ENCODE data around the gene PINLYP. TPM values are rescaled to one million over a fixed set of nuclear protein-coding genes. Genes with fewer than 3 reads are reported as not detected.

The PINLYP gene
- 10 to 100 TPM in 3 of 4 donors, 1 to 10 TPM in 1; 4.7 to 22.1 (median 10.9) TPM for total RNA-seq

DNA sequence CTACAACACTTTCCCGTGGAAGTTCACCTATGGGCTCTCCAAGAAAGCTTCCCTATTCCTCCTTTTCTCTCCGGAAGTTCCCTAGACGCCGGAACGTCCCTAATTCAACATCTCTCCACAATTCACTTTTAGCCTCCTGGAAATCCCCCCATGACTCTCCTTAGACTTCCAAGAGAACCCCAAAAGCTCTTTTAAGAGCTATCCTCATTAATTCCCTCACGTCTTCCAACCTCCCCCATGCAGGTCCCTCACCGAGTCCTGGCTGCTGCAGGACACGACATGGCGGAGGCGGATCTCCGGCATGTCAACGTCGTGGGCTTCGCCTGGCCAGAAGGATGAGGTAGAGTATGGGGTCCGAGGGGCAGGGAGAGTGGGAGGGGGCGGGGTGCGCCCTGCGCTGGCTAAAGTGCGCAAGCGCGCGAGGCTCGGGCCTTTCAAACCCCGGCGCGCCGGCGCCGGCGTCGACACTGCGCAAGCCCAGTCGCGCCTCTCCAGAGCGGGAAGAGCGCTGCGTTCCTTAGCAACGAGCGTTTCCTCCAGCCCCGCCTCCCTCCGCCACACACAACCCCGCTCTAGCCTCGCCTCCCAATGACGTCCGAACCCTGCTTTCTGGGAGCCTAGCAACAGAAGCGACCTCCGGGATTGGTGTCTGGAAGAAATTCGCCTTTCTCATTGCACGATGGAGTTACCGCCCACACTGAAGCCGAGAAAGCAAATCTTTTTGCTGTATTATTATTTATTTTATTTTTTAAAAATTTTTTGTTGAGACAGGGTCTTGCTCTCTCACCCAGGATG, at the start of gene PINLYP, which contains the start of gene XRCC1:
PINLYP (plus strand) TSS at position 646 of the 795 bp plus-strand sequence. CDS start 1,391 bp downstream, outside the sequence.
XRCC1 (minus strand) TSS at position 372 of the 795 bp plus-strand sequence; CDS start at position 303, 69 bp downstream.
- Histone ChIP-seq H3K27ac (peak within 1 kb of the TSS; percentile 80), H3K4me3 (peak within 1 kb of the TSS; percentile 88), H3K9me3 (no peaks in the 10 kb centered on the region), H3K27me3 (no peaks in the 10 kb centered on the region), H3K4me1 (peaks cover 22% of the 10 kb centered on the region), H3K36me3 (peaks cover 9% of the 10 kb centered on the region)
- TF ChIP-seq EP300 (IDR thresholded peaks at IDR 0.05), result no peak
- TF ChIP-seq POLR2A (IDR thresholded peaks at IDR 0.05), result peak in 1 of 2 donors; percentile 28
- DNase-seq (ENCODE audit: low spot score in 2 of 2), result peak; percentile 98
- WGBS, result 0% methylated on average over 27 of the region's 51 CpGs

DNA sequence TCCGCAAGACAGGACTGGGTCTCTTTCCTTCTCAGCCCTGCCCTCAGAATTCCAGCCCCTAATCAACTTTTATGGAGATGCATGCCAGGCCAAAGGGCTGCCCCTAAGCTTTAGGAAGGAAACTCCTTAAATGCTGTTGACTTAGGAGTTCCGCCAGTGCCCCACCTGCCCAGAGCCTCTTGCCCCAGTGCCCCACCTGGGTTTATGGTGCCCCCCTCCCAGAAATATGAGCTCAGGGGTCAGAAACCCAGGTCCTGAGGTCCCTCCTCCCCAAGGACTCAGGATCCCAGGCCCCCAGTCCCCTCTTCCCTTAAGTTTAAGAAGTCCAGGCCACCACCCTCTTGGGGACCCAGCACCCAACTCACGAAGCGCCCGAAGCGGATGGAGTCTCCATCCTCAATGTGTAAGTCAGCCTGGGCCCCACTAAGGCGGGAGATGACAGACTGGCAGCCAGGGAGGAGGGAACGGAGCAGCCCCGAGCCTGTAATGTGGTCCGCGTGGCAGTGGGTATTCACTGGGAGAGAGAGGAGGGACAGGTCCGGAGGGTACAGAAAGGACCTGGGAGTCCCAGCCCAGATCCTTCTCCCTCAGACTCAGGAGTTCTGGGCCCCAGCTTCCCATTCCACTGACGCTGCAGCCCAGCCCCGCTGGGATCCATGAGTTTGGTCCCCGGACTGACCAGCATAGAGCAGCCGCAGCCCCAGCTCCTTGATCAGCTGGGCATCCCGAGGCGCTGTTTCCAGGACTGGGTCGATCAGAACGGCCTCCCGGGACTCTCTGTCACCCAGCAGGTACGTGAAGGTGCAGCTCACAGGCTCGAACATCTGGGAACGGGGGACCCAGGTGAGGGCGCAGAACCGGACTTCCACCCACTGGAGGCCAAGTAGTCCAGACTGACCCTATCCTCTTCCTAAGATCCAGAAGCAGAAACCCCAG, 49.5 kb upstream of the PINLYP start:
- H3K9me3 ChIP-seq, result no peaks in the 10 kb centered on the region
- WGBS, result 4% methylated on average over 14 of the region's 26 CpGs
- H3K27me3 ChIP-seq, result no peaks in the 10 kb centered on the region
- H3K4me3 ChIP-seq, result peak overlapping the region; percentile 80
- peak overlapping the region; percentile 83 for H3K27ac ChIP-seq
- peak in 1 of 2 donors; percentile 83 for DNase-seq (ENCODE audit: low spot score in 2 of 2)
- TF ChIP-seq EP300 (IDR thresholded peaks at IDR 0.05), result no peak
- no peak for TF ChIP-seq POLR2A (IDR thresholded peaks at IDR 0.05)
- no peak for TF ChIP-seq POLR2AphosphoS5 (IDR thresholded peaks at IDR 0.05)
- TF ChIP-seq, protein P1, sequence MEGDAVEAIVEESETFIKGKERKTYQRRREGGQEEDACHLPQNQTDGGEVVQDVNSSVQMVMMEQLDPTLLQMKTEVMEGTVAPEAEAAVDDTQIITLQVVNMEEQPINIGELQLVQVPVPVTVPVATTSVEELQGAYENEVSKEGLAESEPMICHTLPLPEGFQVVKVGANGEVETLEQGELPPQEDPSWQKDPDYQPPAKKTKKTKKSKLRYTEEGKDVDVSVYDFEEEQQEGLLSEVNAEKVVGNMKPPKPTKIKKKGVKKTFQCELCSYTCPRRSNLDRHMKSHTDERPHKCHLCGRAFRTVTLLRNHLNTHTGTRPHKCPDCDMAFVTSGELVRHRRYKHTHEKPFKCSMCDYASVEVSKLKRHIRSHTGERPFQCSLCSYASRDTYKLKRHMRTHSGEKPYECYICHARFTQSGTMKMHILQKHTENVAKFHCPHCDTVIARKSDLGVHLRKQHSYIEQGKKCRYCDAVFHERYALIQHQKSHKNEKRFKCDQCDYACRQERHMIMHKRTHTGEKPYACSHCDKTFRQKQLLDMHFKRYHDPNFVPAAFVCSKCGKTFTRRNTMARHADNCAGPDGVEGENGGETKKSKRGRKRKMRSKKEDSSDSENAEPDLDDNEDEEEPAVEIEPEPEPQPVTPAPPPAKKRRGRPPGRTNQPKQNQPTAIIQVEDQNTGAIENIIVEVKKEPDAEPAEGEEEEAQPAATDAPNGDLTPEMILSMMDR (IDR thresholded peaks at IDR 0.05), result no peak
- H3K4me1 ChIP-seq, result peaks cover 57% of the 10 kb centered on the region
- no peaks in the 10 kb centered on the region for H3K36me3 ChIP-seq

DNA sequence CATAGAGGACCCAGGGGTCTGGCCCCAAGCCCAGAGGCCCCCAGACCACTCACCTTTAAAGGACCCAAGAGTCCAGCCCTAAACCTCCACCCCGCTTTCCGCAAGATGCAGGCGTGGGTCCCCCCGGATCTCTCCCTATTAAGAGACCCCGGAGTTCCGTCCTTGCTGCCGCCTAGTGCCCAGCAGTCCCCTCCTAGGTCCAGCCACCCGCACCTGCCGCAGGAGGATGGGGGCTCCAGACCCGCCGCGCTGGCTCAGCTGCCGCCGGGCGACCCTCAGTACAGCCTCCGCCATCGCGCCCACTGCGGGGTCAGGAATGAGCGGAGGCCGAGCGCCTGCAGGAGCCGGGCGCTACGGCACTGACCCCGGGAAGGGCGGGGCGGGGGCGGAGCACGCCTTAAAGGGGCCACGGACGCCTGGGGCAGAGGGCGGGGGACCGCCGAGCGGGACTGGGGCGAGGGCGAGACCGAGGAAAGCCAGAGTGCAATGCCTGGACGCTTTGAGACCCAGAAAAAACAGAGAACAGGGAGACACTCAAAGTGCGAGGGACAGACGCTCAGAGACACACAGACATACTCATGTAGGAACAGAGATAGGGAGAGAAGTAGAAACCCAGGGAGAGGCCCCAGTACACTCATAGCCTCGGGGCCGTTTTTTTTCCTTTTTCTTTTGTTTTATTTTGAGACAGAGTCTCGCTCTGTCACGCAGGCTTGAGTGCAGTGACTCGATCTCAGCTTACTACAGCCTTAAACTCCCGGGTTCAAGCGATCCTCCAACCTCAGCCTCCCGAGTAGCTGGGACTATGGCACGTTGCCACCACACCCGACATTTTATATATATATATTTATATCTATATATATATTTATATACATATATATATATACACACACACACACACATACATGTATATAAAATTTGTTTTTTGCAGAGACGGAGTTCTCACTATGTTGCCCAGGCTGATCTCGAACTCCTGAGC, 48.4 kb upstream of the PINLYP start, which contains the start of gene ETHE1:
ETHE1 (minus strand) TSS at position 318 of the 976 bp plus-strand sequence; CDS start at position 294, 24 bp downstream.
- H3K4me1 ChIP-seq, result peaks cover 59% of the 10 kb centered on the region
- no peaks in the 10 kb centered on the region for H3K36me3 ChIP-seq
- H3K27ac ChIP-seq, result peak within 1 kb of the TSS; percentile 83
- peak; percentile 33 to 53 for TF ChIP-seq POLR2A (IDR thresholded peaks at IDR 0.05)
- TF ChIP-seq POLR2AphosphoS5 (IDR thresholded peaks at IDR 0.05), result peak in 1 of 3 donors; percentile 53
- no peak for TF ChIP-seq EP300 (IDR thresholded peaks at IDR 0.05)
- H3K9me3 ChIP-seq, result no peaks in the 10 kb centered on the region
- H3K4me3 ChIP-seq, result peak within 1 kb of the TSS; percentile 80
- WGBS, result 6% methylated on average over 24 of the region's 54 CpGs
- peak; percentile 88 to 91 for DNase-seq (ENCODE audit: low spot score in 2 of 2)
- no peaks in the 10 kb centered on the region for H3K27me3 ChIP-seq

DNA sequence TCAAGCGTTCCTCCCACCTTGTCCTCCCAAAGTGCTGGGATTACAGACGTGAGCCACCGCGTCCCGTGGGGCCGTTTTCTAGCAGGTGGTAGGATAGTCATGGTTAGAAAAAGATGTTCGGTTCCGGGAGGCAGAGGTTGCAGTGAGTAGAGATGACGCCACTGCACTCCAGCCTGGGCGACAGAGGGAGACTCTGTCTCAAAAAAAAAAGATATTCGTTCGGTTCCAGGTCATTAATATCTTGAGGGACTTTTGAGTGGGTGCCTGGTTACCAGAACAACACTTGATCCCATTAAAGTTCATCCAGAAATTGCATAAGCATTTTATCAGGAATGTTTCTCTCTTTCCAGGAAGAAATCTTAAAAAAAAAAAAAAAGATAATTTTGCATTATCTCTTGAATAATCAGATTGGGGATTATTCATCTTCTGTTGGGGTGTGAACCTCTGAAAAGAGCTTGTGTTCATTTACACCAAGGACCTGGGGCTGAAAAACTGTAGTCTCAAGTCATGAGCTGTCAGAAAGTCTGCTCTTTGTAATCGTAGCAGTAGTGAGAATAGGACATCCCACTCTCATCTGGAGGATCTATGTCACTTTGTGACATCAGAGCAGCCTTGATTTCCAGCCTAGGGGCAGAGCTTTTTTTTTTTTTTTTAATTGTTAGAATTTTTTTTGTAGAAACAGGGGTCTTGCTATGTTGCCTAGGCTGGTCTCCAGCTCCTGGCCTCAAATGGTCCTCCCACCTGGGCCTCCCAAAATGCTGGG, 47.6 kb upstream of the PINLYP start:
- WGBS, result 21% methylated on average over 13 of the region's 13 CpGs

More for the DNA sequence above, 47.6 kb upstream of the PINLYP start:
- TF ChIP-seq POLR2AphosphoS5 (IDR thresholded peaks at IDR 0.05), result no peak
- TF ChIP-seq POLR2A (IDR thresholded peaks at IDR 0.05), result no peak
- TF ChIP-seq, protein P1 (IDR thresholded peaks at IDR 0.05), result no peak
- no peak for TF ChIP-seq EP300 (IDR thresholded peaks at IDR 0.05)
- Histone ChIP-seq H3K36me3 (no peaks in the 10 kb centered on the region), H3K4me1 (peaks cover 63% of the 10 kb centered on the region), H3K27me3 (no peaks in the 10 kb centered on the region), H3K9me3 (no peaks in the 10 kb centered on the region), H3K4me3 (peak overlapping the region; percentile 80), H3K27ac (peak overlapping the region; percentile 83)
- peak in 1 of 2 donors; percentile 80 for DNase-seq (ENCODE audit: low spot score in 2 of 2)
